ENCODE data around the gene USF2.
"Not testable (repeated sequence)": the region's sequence is repeated elsewhere in the genome, so short reads cannot be mapped to it uniquely, and the experiment has no call there.

The USF2 gene, protein sequence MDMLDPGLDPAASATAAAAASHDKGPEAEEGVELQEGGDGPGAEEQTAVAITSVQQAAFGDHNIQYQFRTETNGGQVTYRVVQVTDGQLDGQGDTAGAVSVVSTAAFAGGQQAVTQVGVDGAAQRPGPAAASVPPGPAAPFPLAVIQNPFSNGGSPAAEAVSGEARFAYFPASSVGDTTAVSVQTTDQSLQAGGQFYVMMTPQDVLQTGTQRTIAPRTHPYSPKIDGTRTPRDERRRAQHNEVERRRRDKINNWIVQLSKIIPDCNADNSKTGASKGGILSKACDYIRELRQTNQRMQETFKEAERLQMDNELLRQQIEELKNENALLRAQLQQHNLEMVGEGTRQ

DNA sequence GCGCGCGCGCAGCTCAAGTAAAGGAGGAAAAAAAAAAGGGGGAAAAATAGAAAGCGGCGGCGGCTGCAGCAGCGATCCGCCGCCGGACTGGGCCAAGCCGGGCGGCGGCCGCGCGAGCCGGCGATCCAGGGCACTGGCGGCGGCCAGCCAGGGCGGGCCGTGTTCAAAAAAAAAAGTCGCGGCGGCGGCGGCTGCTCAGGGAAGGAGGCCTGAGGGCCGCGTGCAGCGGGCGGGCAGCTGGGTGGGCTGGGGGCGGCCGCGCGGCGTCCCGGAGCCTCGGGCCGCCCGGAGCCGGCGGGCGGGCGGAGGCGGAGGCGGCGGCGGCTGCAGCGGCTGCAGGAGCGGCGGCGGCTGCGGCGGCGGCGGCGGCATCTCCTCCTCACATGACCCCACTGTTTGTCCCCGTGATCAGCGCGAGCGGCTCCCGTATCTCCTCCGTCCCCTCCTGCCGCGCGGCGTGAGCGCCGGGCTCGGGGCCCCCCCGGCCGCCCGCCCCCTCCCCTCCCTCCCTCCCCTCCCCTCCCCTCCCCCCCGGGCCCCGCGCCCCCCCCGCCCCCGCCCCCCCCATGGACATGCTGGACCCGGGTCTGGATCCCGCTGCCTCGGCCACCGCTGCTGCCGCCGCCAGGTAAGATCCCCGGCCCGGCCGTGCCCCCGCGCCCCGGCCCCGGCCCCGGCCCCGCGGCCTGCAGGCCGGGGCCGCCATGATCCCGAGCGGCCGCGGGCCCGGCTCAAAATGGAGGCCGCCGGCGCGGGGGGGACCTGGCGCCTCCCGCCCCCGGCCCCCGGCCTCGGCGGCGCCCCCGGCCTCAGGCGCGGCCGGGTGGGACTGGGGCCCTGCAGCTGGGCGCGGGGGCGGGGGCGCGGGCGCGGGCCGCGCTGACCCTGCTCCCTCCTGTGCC lies at the start of gene USF2:
USF2 (plus strand) TSS at position 427 of the 902 bp plus-strand sequence; CDS start at position 567, 140 bp downstream.
- DNase-seq = peak; percentile 57

DNA sequence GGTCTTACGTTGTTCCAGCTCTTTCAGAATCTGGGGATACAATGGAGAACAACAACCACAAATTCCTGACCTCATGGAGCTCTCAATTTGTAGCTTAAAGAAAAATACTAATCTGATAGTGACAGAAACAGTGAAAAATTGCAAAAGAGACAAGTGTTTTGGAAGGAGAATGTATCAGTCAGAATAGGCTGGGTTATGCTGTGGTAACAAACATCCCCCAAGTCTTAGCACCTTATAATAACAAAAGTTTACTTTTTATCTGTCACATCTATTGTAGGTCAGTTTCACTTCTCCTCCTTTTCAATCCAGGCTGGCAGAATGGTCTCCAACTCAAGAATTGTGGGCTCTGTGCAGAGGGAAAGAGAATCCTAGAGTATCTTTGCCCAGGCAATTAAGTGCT lies 49.8 kb upstream of the USF2 start:
- no peak for DNase-seq

DNA sequence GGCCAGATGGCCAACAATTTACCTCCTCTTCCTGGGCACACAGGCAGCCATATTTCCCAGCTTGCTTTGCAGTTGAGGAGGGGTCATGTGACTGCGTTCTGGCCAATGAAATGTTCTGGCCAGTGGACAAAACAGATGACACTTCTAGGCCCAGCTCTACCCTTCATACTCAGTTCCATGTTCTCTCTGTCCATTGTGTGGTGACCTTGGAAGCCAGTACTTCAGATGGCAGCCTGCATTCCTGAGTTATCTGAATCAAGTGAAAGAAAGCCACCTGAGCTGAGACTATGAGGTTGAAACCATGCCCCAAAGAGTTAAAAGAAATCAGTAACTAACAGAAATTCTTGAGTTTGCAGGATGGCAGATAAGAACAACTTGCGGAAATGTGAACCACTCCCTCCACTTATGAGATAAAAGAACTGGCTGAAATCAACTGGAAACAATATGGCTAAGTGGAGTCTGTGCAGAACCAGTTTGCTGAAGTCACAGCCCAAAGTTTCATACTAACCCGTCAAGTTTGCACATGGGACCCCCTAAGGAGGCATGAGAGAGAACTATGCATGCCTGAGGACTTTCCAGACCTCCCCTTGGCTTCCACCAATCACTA lies 48.3 kb upstream of the USF2 start:
- DNase-seq = no peak

DNA sequence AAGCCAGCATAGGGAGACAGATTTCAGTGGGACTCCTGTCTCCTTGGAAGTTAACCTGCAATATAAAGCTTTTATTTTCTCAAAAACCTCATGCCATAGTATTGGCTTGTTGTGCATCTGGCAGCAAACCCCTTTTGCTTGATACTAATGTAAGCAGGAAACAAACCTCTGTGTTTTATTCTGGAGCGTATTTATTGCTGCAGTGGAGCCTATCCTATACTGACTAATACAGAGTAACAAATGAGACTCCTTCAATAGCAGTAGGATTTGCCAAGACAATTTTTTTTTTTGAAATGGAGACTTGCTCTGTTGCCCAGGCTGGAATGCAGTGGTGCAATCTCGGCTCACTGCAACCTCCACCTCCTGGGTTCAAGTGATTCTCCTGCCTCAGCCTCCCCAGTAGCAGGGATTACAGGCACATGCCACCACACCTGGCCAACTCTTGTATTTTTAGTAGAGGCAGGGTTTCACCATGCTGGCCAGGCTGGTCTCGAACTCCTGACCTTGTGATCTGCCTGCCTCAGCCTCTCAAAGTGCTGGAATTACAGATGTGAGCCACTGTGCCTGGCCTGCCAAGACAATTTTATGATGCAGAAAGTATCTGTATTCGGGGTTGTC lies 47.7 kb upstream of the USF2 start:
- not testable (repeated sequence) for DNase-seq

DNA sequence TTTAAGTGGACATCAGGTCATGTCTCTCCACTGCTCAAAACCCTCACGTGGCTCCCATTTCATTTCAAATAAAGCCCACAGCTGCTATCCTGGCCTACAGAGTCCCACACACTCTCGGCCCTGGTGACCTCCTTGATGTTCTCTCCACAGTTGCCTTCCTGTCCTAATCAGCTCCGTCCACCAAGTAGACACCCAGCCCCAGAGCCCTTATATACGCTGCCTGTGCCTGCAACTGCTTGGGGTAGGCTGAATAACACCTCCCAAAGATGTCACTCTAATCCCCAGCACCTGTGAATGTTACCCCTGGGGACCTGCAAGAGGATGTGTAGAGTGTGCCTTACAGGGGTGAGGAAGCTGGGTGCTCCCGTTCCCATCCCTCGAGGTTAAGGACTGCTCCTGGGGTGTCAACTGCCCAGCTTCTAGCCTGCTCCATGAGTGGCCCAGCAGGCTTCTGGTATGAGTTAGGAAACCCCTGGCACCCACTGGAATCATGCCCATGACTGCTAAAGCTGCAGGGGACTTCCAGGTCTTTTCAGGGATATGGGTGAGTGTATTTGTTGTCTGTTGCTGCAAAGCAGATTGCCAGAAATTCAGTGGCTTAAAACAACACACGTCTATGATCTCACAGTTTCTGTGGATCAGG lies 46.3 kb upstream of the USF2 start:
- peak; percentile 0 for DNase-seq

DNA sequence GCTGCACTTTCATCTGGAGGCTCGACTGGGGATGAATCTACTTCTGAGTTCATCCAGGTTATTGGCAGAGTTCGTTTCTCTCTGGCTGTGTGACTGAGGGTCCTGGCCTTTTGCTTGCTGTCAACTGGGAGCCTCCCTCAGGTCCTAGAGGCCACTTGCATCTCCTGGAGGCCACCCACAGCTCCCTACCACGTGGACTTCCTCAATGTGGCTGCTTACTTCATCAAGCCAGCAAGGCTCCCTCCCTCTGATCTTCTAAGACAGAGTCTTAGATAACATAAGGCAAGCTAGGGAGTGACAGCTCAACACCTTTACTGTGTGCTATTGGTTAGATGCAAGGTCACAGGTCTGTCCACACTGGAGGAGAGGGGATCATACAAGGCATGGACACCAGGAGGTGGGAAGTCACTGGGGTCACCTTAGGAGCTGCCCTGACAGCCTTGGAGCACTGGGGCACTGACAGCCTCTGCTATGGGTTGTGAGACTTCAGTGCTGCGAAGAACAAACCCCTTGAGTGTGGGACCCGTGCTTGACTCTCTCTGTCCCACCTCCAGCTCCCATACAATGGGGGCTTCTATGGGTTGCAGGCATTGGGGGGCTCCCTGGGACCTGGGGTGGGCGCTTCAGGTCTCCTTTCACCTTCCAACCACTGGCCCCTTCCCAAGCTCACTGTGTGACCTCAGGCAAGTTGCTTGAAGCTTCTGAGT lies 45.5 kb upstream of the USF2 start:
- DNase-seq = peak; percentile 1

DNA sequence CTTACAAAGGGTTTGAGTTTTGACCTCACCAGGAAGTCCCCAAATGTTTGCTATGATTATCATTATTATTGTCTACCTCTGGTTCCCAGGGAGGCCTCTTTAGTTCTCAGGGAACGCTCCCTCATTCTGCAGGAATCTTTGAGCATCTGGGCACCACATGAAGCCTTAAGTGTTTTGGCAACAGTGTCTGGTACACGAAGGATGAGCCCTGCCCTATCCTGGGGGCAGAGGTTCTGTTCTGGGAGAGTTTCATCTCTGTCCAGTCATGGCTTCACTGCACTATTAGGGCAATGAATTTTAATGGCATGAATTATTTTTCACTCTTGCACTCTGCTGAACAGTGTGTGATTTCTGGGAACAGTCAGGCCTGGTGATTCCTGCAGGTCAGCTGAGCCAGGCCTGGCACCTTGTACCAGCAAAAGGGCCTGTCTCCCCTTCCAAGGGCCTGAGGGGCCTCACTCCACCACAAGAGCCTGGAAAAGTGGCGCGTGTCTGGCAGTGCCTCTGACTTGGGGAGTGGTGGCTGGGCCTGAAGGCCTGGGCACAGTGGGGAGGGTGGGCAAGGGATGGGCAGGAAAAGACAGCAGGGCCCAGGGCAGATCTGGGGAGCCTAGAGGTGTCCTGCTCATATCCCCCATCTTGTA lies 44.8 kb upstream of the USF2 start:
- no peak for DNase-seq

DNA sequence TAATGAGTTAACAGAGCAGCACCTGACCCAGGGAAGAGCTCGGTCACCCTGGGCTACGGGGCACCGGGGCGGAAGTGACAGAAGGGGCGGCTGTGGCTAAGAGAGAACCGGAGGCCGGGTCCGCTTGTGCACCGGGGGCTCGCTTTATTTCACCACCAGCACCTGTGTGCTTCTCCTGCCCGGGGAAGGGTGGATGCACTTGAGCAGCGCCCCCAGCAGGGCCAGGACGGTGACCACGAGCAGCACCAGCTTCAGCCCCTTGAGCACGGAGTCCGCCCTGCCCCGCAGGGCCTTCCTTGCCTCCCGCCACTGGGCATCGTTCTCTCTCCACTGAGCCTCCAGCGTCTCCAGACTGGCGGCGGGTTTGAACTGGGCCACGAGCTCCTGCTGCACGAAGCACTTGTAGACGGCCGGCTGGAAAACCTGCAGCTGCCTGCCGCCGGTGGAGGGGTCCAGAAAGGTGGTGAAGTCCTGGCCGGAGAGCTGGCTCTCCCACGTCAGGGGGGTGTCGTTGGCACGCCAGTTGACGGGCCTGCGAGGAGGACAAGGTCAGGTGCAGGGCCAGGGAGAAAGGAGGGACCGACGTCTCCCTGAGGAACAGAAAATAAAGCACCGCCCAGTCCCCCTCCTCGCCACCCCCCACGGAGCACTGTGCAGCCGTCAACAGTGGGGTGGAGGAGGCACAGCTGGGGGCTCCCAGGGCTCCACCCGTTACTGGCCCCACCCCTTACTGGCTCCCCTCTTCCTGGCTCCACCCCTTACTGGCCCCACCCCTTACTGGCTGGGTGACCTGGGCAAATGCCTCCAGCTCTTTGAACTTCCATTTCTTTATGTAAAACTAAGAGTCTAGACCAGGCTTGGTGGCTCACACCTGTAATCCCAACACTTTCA lies 43.8 kb upstream of the USF2 start:
- DNase-seq = no peak

DNA sequence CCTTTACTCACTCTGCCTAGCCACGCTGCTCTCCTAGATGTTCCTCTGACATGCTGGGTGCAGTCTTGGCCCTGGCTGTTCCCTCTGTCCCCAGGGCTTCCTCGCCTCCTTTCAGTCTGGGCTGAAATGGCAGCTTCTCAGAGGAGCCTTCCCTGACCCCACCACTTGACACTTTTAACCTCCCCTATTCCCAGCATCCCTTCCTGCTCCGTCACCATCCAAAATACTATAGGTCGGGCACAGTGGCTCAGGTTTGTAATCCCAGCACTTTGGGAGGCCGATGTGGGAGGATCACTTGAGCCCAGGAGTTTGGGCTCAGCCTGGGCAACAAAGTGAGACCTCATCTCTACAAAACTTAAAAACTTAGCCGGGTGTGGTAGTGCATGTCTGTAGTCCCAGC lies 42.8 kb upstream of the USF2 start:
- DNase-seq = no peak

DNA sequence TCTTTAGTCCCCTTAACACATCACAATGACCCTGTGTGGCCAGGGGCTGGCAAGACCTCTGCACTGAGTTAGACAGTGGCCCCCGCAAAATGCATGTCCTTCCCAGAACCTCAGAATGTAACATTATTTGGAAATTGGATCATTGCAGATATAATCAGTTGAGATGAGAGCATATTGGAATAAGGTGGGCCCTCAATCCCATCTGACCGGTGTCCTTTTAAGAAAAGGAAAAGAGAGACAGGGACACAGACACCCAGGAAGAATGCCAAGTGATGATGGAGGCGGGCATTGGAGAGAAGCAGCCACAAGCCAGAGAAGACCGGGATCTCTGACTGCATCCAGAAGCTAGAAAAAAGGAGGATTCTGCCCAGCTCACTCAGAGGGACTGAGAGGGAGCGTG lies 42.0 kb upstream of the USF2 start:
- DNase-seq = no peak

DNA sequence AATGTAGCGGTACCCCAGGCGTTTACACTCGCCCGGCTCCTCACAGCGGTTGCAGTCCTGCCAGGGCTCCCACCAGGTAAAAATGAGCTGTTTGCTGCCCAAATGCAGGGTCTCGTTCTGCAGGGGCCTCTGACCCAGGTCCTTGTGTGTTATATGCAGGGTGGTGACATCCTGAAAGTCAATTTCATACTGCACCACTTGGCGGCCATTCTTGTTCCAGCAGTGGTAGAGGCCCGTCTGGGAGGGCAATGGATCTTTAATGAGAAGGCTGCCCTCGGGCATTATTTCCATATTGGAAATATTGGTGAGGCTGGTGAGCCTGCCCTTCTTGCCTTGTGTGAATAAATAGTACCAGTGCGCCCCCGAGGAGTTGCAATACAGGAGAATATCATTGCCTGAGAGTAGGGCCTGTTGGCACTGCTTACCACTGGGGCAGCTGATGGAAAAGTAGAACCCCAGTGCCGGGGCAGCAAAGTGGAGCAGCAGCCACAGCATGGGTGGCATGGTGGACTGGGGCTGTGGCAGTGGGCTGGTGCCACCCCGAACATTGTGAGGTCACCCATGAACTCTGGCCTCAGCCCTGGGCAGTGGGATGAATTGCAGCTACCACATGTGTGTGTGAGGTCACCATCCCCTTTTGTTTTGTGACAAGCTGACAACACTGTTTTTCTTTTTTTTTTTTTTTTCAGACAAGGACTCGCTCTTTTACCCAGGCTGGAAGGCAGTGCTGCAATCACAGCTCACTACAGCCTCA lies 40.4 kb upstream of the USF2 start, which contains the start of gene FAM187B:
FAM187B (minus strand) TSS at position 563 of the 754 bp plus-strand sequence; CDS start at position 504, 59 bp downstream.
- DNase-seq = no peak

DNA sequence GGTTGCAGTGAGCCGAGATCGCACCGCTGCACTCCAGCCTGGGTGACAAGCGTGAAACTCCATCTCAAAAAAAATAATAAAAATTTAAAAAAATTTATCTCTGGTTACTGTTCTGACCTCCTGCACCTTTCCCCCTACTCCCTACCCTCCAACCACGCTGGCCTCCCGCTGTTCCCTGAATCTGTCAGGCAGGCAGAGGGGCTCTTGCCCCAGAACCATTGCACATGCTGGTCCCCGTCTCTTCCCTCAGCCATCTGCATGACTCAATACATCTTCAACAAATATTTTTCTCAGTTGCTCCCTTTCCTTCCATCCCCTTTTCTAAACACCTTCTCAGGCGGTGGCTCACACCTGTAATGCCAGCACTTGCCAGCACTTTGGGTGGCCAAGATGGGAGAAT lies 39.2 kb upstream of the USF2 start:
- no peak for DNase-seq

DNA sequence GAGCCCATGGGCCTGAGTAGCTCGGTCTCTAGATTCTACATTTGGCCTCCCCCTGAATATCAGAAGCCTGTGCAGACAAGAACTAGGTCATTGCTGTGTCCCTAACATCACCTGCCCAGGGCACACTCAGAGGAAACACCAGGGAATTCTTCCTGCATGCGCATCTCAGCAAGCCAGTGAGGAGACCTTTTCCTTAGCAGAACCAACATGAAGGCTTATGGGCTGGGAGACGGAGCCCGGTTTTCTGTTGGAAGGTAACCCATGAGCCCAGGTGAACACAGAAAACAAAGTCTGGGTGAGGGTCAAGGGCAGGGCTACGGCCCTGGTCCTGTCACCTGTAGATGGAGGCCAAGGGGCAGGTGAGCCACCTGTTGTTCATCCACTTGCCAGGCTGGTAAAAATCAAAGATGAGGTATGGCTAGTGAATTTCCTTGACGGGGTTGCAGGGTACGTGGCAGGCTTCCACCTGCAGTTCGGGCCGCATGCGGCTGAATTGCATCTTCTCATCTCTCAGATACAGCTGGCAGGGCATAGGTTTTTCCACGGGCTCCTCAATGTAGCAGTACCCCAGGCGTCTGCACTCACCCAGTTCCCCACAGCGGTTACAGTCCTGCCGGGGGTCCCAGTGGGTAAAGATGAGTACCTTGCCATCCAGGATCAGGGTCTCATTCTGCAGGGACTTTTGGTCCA lies 36.7 kb upstream of the USF2 start:
- DNase-seq = no peak

DNA sequence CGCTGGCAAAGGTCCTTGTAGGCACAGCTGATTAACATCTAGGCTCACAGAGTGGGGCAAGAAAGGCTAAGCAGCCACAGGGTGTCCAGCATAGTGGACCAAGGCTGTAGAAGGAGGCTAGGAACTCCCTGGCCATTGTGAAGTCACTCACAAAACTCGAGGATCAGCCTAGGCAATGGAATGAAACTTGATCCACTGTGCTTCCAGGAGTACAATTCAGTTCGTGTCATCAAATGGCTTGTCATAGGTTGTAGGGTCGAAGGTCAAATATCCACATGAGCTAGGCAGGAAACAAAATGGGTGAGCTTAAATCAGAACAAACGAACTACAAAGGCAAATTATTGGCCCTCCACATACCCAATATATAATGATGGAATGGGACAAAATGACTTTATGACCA lies 35.9 kb upstream of the USF2 start:
- no peak for DNase-seq

DNA sequence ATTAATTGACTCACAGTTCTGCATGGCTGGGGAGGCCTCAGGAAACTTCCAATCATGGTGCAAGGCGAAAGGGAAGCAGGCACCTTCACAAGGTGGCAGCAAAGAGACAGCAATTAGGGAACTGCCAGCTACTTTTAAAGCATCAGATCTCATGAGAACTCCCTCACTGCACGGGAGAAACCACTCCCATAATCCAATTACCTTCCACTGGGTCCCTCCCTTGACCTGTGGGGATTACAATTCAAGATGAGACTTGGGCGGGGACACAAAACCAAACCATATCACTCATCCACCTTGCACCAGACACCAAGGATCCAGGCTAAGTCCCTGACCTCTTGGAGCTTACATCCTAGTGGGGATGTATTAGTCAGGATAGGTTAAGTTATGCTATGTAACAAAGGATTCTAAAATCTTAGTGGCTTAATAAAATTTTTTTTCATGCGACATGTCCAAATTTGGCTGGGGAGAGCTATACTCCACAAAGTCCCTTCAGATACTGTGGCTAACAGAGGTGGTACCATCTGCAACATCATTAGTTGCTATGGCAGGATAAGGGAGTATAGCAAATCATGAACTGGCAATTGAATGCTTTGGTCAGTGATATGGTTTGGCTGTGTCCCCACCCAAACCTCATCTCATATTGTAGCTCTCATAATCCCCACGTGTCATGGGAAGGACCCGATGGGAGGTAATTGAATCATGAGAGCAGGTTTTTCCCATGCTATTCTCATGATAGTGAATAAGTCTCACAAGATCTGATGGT lies 31.9 kb upstream of the USF2 start:
- peak; percentile 27 for DNase-seq

DNA sequence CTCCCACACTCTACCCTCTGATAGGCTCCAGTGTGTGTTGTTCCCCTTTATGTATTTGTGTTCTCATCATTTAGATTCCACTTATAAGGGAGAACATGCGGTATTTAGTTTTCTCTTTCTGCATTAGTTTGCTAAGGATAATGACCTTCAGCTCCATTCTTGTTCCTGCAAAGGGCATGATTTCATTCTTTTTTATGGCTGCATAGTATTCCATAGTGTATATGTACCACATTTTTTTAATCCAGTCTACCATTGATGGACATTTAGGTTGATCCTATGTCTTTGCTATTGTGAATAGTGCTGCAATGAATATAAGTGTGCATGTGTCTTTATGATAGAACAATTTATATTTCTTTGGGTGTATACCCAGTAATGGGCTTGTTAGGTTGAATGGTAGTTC lies 29.2 kb upstream of the USF2 start:
- DNase-seq = not testable (repeated sequence)

DNA sequence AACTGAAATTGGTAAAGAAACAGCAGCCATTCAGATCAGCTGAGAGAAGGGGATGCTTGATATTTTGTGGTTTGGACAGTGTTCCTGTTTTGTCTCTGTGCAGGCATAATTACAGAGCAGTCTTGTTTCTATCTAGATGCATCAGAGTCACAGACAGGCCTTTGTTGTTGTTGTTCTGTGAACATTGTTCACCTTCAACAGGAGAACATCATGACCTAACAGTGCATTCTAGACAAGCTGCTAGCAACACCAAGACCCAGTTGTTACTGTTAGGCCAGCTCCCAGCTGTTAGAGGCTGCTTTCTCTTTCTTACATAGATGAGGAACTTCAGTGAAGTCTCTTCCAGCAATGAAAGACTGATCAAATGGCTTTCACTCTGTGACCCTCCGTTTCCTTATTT lies 28.4 kb upstream of the USF2 start:
- DNase-seq = peak; percentile 22

DNA sequence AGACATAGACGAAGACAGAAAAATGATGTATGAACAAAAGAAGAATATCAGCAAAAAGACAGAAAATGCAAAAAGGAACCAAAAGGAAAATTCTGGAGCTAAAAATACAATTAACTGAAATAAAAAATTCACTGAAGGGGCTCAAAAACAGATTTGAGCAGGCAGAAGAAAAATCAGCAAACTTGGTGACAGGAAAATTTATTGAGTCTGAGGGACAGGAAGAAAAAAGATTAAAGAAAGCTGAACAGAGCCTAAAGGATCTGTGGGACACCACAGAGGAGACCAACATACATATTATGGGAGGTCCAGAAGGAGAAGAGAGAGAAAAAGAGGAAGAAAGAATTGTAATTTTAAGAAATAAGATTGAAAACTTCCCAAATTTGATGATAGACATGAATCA lies 27.3 kb upstream of the USF2 start:
- DNase-seq = no peak
